ENCODE results near the gene PTX4. TPM values are rescaled to one million over a fixed set of nuclear protein-coding genes. Genes with fewer than 3 reads are reported as not detected.
A peak's percentile ranks its signal among the peaks of the same experiment; 100 is the strongest.
"Not testable (repeated sequence)": the region's sequence is repeated elsewhere in the genome, so short reads cannot be mapped to it uniquely, and the experiment has no call there.

PTX4 gene
- total and polyA plus RNA-seq, 5 donors from 2014 or later = not detected

GRCh38 chr16:1470481-1471251 is 18.1 kb downstream of the PTX4 start:
- Histone ChIP-seq H3K9me3 (ENCODE audit: control insufficient read depth in 2 of 2, low read length in 2 of 2) (no peaks in the 10 kb centered on the region), H3K4me1 (ENCODE audit: control insufficient read depth, insufficient read depth, low read length, poor library complexity, severe bottlenecking) (peaks cover 18% of the 10 kb centered on the region), H3K27me3 (ENCODE audit: control insufficient read depth, insufficient read depth, low read length) (no peaks in the 10 kb centered on the region), H3K4me3 (ENCODE audit: low read depth, low read length) (no peak overlapping the region), H3K27ac (ENCODE audit: insufficient read depth, low read length, poor library complexity, severe bottlenecking) (no peak overlapping the region), H3K36me3 (ENCODE audit: control insufficient read depth, insufficient read depth, low read length) (no peaks in the 10 kb centered on the region)
- peaks cover 3% of the 10 kb centered on the region for H3K36me3 Mint-ChIP-seq
- no peak for DNase-seq
- peaks cover 0 to 58% (median 20%) of the 10 kb centered on the region in 4 donors for H3K4me1 Mint-ChIP-seq
- H3K9me3 Mint-ChIP-seq = no peaks in the 10 kb centered on the region
- H3K27ac Mint-ChIP-seq = peak overlapping the region in 1 of 3 donors; percentile 46
- no peak for ATAC-seq (ENCODE audit: low read depth in 2 of 2)
- peak overlapping the region in 3 of 4 donors; percentile 34 to 63 (median 54) for H3K4me3 Mint-ChIP-seq
- H3K27me3 Mint-ChIP-seq = no peaks in the 10 kb centered on the region

- no peak for DNase-seq
- Histone ChIP-seq H3K27me3 (ENCODE audit: control insufficient read depth, insufficient read depth, low read length) (no peaks in the 10 kb centered on the region), H3K4me3 (ENCODE audit: low read depth, low read length) (no peak overlapping the region), H3K4me1 (ENCODE audit: control insufficient read depth, insufficient read depth, low read length, poor library complexity, severe bottlenecking) (peaks cover 12% of the 10 kb centered on the region), H3K9me3 (ENCODE audit: control insufficient read depth in 2 of 2, low read length in 2 of 2) (no peaks in the 10 kb centered on the region), H3K36me3 (ENCODE audit: control insufficient read depth, insufficient read depth, low read length) (no peaks in the 10 kb centered on the region), H3K27ac (ENCODE audit: insufficient read depth, low read length, poor library complexity, severe bottlenecking) (no peak overlapping the region)
- Mint-ChIP-seq H3K4me1 (peaks cover 0 to 57% (median 17%) of the 10 kb centered on the region in 4 donors), H3K27me3 (no peaks in the 10 kb centered on the region), H3K4me3 (no peak overlapping the region), H3K27ac (peak overlapping the region in 2 of 3 donors; percentile 71 to 81), H3K36me3 (peaks cover 3% of the 10 kb centered on the region), H3K9me3 (no peaks in the 10 kb centered on the region)
- no peak for ATAC-seq (ENCODE audit: low read depth in 2 of 2)
These were observed 19.0 kb downstream of the PTX4 start for GRCh38 chr16:1469693-1470201.

- not testable (repeated sequence) for H3K4me1 ChIP-seq (ENCODE audit: control insufficient read depth, insufficient read depth, low read length, poor library complexity, severe bottlenecking); H3K27me3 ChIP-seq (ENCODE audit: control insufficient read depth, insufficient read depth, low read length); H3K27ac ChIP-seq (ENCODE audit: insufficient read depth, low read length, poor library complexity, severe bottlenecking); DNase-seq; H3K27me3 Mint-ChIP-seq; H3K4me3 Mint-ChIP-seq; H3K27ac Mint-ChIP-seq; H3K9me3 Mint-ChIP-seq; H3K36me3 ChIP-seq (ENCODE audit: control insufficient read depth, insufficient read depth, low read length); ATAC-seq (ENCODE audit: low read depth in 2 of 2); H3K9me3 ChIP-seq (ENCODE audit: control insufficient read depth in 2 of 2, low read length in 2 of 2); H3K4me3 ChIP-seq (ENCODE audit: low read depth, low read length); H3K36me3 Mint-ChIP-seq
- peaks cover 0 to 55% (median 17%) of the 10 kb centered on the region in 4 donors for H3K4me1 Mint-ChIP-seq
These were observed 19.6 kb downstream of the PTX4 start for GRCh38 chr16:1469141-1469540.

- no peak overlapping the region for H3K27ac ChIP-seq (ENCODE audit: insufficient read depth, low read length, poor library complexity, severe bottlenecking)
- DNase-seq (no peak), ATAC-seq (ENCODE audit: low read depth in 2 of 2) (no peak)
- H3K36me3 Mint-ChIP-seq = peaks cover 7% of the 10 kb centered on the region
- H3K4me3 Mint-ChIP-seq = no peak overlapping the region
- no peaks in the 10 kb centered on the region for H3K27me3 ChIP-seq (ENCODE audit: control insufficient read depth, insufficient read depth, low read length)
- no peaks in the 10 kb centered on the region for H3K4me1 ChIP-seq (ENCODE audit: control insufficient read depth, insufficient read depth, low read length, poor library complexity, severe bottlenecking)
- H3K27me3 Mint-ChIP-seq = no peaks in the 10 kb centered on the region
- H3K27ac Mint-ChIP-seq = peak overlapping the region in 1 of 3 donors; percentile 48
- no peaks in the 10 kb centered on the region for H3K9me3 ChIP-seq (ENCODE audit: control insufficient read depth in 2 of 2, low read length in 2 of 2)
- peaks cover 6% of the 10 kb centered on the region for H3K36me3 ChIP-seq (ENCODE audit: control insufficient read depth, insufficient read depth, low read length)
- H3K4me1 Mint-ChIP-seq = peaks cover 0 to 49% (median 17%) of the 10 kb centered on the region in 4 donors
- H3K9me3 Mint-ChIP-seq = no peaks in the 10 kb centered on the region
- H3K4me3 ChIP-seq (ENCODE audit: low read depth, low read length) = no peak overlapping the region
These were observed 20.3 kb downstream of the PTX4 start for GRCh38 chr16:1468426-1468810.

GRCh38 chr16:1466968-1467521 is 21.7 kb downstream of the PTX4 start:
- H3K36me3 Mint-ChIP-seq = peaks cover 4% of the 10 kb centered on the region
- Histone ChIP-seq H3K9me3 (ENCODE audit: control insufficient read depth in 2 of 2, low read length in 2 of 2) (no peaks in the 10 kb centered on the region), H3K27me3 (ENCODE audit: control insufficient read depth, insufficient read depth, low read length) (no peaks in the 10 kb centered on the region), H3K27ac (ENCODE audit: insufficient read depth, low read length, poor library complexity, severe bottlenecking) (no peak overlapping the region), H3K36me3 (ENCODE audit: control insufficient read depth, insufficient read depth, low read length) (peaks cover 6% of the 10 kb centered on the region), H3K4me1 (ENCODE audit: control insufficient read depth, insufficient read depth, low read length, poor library complexity, severe bottlenecking) (no peaks in the 10 kb centered on the region), H3K4me3 (ENCODE audit: low read depth, low read length) (no peak overlapping the region)
- no peak overlapping the region for H3K27ac Mint-ChIP-seq
- DNase-seq = no peak
- H3K9me3 Mint-ChIP-seq = no peaks in the 10 kb centered on the region
- H3K4me3 Mint-ChIP-seq = no peak overlapping the region
- H3K27me3 Mint-ChIP-seq = no peaks in the 10 kb centered on the region
- ATAC-seq (ENCODE audit: low read depth in 2 of 2) = no peak
- peaks cover 0 to 38% (median 9%) of the 10 kb centered on the region in 4 donors for H3K4me1 Mint-ChIP-seq

GRCh38 chr16:1466054-1466453 is 22.7 kb downstream of the PTX4 start:
- Histone ChIP-seq H3K4me1 (ENCODE audit: control insufficient read depth, insufficient read depth, low read length, poor library complexity, severe bottlenecking) (no peaks in the 10 kb centered on the region), H3K4me3 (ENCODE audit: low read depth, low read length) (no peak overlapping the region), H3K36me3 (ENCODE audit: control insufficient read depth, insufficient read depth, low read length) (peaks cover 6% of the 10 kb centered on the region), H3K9me3 (ENCODE audit: control insufficient read depth in 2 of 2, low read length in 2 of 2) (no peaks in the 10 kb centered on the region), H3K27me3 (ENCODE audit: control insufficient read depth, insufficient read depth, low read length) (no peaks in the 10 kb centered on the region), H3K27ac (ENCODE audit: insufficient read depth, low read length, poor library complexity, severe bottlenecking) (no peak overlapping the region)
- DNase-seq = no peak
- no peaks in the 10 kb centered on the region for H3K9me3 Mint-ChIP-seq
- H3K4me3 Mint-ChIP-seq = no peak overlapping the region
- ATAC-seq (ENCODE audit: low read depth in 2 of 2) = no peak
- no peaks in the 10 kb centered on the region for H3K27me3 Mint-ChIP-seq
- H3K36me3 Mint-ChIP-seq = peaks cover 4% of the 10 kb centered on the region
- no peak overlapping the region for H3K27ac Mint-ChIP-seq
- peaks cover 0 to 28% (median 4%) of the 10 kb centered on the region in 4 donors for H3K4me1 Mint-ChIP-seq

- no peaks in the 10 kb centered on the region for H3K27me3 Mint-ChIP-seq
- no peaks in the 10 kb centered on the region for H3K9me3 ChIP-seq (ENCODE audit: control insufficient read depth in 2 of 2, low read length in 2 of 2)
- no peak overlapping the region for H3K27ac ChIP-seq (ENCODE audit: insufficient read depth, low read length, poor library complexity, severe bottlenecking)
- peaks cover 6% of the 10 kb centered on the region for H3K36me3 ChIP-seq (ENCODE audit: control insufficient read depth, insufficient read depth, low read length)
- no peaks in the 10 kb centered on the region for H3K27me3 ChIP-seq (ENCODE audit: control insufficient read depth, insufficient read depth, low read length)
- H3K4me1 Mint-ChIP-seq = peaks cover 0 to 23% (median 4%) of the 10 kb centered on the region in 4 donors
- ATAC-seq (ENCODE audit: low read depth in 2 of 2) (no peak), DNase-seq (no peak)
- H3K4me3 ChIP-seq (ENCODE audit: low read depth, low read length) = no peak overlapping the region
- H3K4me3 Mint-ChIP-seq = no peak overlapping the region
- H3K4me1 ChIP-seq (ENCODE audit: control insufficient read depth, insufficient read depth, low read length, poor library complexity, severe bottlenecking) = no peaks in the 10 kb centered on the region
- H3K9me3 Mint-ChIP-seq = no peaks in the 10 kb centered on the region
- H3K36me3 Mint-ChIP-seq = peaks cover 4% of the 10 kb centered on the region
- no peak overlapping the region for H3K27ac Mint-ChIP-seq
These were observed 23.2 kb downstream of the PTX4 start for GRCh38 chr16:1465567-1465915.

Measured in CD4-positive, CD25-positive, alpha-beta regulatory T cell (primary cell).